ENCODE data around the gene NEK6.

The NEK6 gene

DNA sequence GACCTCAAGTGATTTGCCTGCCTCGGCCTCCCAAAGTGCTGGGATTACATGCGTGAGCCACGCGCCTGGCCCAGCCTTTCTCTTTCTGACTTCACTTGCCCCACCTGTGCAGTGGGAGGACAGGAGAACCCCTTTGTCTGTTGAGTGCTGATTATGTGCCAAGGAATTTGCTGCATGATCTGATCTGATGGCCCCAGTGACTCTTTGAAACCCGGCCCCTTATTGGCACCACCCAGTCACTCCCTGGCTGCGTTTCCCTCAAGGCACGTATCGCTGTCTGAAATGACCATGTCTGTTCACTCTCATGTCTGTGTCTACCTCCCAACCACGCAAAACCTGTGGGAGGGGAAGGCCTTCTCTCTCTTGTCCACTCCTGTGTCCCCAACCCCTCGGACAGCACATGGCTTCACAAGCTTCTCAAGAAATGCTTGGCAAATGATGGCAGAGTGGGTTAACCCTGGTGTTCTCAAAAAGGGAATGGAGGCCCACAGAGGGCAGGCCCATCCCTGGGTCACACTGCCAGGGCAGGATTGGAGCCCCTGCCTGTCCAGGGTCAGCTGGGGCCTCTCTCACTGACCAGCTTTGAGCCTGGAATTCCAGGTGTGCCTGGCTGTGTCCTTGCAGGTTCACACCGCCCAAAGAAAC lies 21.9 kb downstream of the NEK6 start:
- TF ChIP-seq POLR2AphosphoS5 (IDR thresholded peaks at IDR 0.05; ENCODE audit: low read depth, low read length) (no peak), FOXP2 (optimal IDR thresholded peaks at IDR 0.05; ENCODE audit: borderline replicate concordance, extremely low read depth, extremely low read length, insufficient read depth) (no peak), TAF1 (IDR thresholded peaks at IDR 0.05; ENCODE audit: borderline replicate concordance, insufficient read depth, low read length) (no peak), REST (IDR thresholded peaks at IDR 0.05; ENCODE audit: insufficient read depth in 1 of 2, low read depth in 2 of 2, low read length in 2 of 2) (no peak), SIN3A (IDR thresholded peaks at IDR 0.05; ENCODE audit: borderline replicate concordance, insufficient read depth, low read length) (no peak)

DNA sequence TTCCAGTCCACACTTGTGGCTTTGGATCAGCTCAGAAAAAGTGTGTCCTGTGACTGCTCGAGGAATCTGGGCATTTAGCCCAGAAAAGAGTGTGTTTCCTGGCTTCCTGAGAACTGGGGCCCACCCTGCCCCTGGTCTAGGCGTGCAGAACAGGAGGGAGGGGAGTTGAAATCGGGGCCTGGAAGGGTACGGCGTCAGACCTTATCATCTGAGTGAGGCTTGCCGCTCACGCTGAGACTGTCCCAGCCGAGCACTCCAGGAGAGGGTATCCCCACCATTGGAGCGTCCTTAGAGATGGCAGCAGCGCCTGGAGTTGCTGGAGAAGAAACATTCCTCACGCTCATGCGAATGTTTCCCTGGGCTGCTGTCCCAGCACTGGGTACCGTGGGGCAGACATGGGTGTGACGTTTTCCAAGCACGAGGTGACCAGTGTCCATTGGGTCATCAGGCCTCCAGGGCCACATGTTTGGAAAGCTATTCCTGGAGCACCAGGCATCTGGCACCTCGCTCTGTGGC lies 22.5 kb downstream of the NEK6 start:
- TF ChIP-seq REST (IDR thresholded peaks at IDR 0.05; ENCODE audit: insufficient read depth in 1 of 2, low read depth in 2 of 2, low read length in 2 of 2) (no peak), FOXP2 (optimal IDR thresholded peaks at IDR 0.05; ENCODE audit: borderline replicate concordance, extremely low read depth, extremely low read length, insufficient read depth) (no peak), SIN3A (IDR thresholded peaks at IDR 0.05; ENCODE audit: borderline replicate concordance, insufficient read depth, low read length) (no peak), TAF1 (IDR thresholded peaks at IDR 0.05; ENCODE audit: borderline replicate concordance, insufficient read depth, low read length) (no peak), POLR2AphosphoS5 (IDR thresholded peaks at IDR 0.05; ENCODE audit: low read depth, low read length) (no peak)

- no peak for TF ChIP-seq TAF1 (IDR thresholded peaks at IDR 0.05; ENCODE audit: borderline replicate concordance, insufficient read depth, low read length)
- no peak for TF ChIP-seq POLR2AphosphoS5 (IDR thresholded peaks at IDR 0.05; ENCODE audit: low read depth, low read length)
- TF ChIP-seq SIN3A (IDR thresholded peaks at IDR 0.05; ENCODE audit: borderline replicate concordance, insufficient read depth, low read length) = no peak
- no peak for TF ChIP-seq REST (IDR thresholded peaks at IDR 0.05; ENCODE audit: insufficient read depth in 1 of 2, low read depth in 2 of 2, low read length in 2 of 2)
- TF ChIP-seq FOXP2 (optimal IDR thresholded peaks at IDR 0.05; ENCODE audit: borderline replicate concordance, extremely low read depth, extremely low read length, insufficient read depth) = no peak
These were observed 24.2 kb downstream of the NEK6 start for GRCh38 chr9:124281931-124282371.

GRCh38 chr9:124282442-124283227 lies 24.9 kb downstream of the NEK6 start:
- TF ChIP-seq TAF1 (IDR thresholded peaks at IDR 0.05; ENCODE audit: borderline replicate concordance, insufficient read depth, low read length) (no peak), POLR2AphosphoS5 (IDR thresholded peaks at IDR 0.05; ENCODE audit: low read depth, low read length) (no peak), SIN3A (IDR thresholded peaks at IDR 0.05; ENCODE audit: borderline replicate concordance, insufficient read depth, low read length) (no peak)

- TF ChIP-seq POLR2AphosphoS5 (IDR thresholded peaks at IDR 0.05; ENCODE audit: low read depth, low read length) (no peak), FOXP2 (optimal IDR thresholded peaks at IDR 0.05; ENCODE audit: borderline replicate concordance, extremely low read depth, extremely low read length, insufficient read depth) (no peak), SIN3A (IDR thresholded peaks at IDR 0.05; ENCODE audit: borderline replicate concordance, insufficient read depth, low read length) (no peak), REST (IDR thresholded peaks at IDR 0.05; ENCODE audit: insufficient read depth in 1 of 2, low read depth in 2 of 2, low read length in 2 of 2) (no peak), TAF1 (IDR thresholded peaks at IDR 0.05; ENCODE audit: borderline replicate concordance, insufficient read depth, low read length) (no peak)
These were observed 25.6 kb downstream of the NEK6 start for GRCh38 chr9:124283228-124283814.

All from PFSK-1 (cell line).